ENCODE measurements around the gene TBC1D4. TPM values are rescaled to one million over a fixed set of nuclear protein-coding genes. Genes with fewer than 3 reads are reported as not detected.

TBC1D4 gene
- polyA plus RNA-seq, 3 donors: 5.2 to 13.9 (median 11.8) TPM

DNA sequence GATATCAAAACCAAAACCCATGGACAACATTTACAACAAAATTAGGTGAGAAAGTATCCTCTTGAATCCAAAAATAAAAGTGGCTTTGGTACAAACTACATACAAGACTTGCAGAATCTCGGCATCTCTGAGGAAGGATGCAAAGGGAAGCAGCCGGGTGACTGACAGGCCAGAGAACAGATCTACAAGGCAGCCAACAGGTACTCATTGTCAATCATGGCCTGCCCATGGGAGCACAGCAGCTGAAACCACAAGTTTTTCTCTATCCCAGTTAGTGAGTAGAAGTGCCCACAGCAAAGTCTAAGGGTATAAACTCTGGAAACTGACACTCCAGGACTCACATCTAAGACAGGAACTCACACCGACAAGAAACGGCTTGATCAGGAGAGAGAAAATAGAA lies 74.5 kb downstream of the TBC1D4 start:
- 49 to 99% (median 94%) methylated on average over 4 of the region's 4 CpGs for WGBS, 3 donors
- no peak overlapping the region for H3K27ac ChIP-seq (ENCODE audit: low read depth, low read length)

DNA sequence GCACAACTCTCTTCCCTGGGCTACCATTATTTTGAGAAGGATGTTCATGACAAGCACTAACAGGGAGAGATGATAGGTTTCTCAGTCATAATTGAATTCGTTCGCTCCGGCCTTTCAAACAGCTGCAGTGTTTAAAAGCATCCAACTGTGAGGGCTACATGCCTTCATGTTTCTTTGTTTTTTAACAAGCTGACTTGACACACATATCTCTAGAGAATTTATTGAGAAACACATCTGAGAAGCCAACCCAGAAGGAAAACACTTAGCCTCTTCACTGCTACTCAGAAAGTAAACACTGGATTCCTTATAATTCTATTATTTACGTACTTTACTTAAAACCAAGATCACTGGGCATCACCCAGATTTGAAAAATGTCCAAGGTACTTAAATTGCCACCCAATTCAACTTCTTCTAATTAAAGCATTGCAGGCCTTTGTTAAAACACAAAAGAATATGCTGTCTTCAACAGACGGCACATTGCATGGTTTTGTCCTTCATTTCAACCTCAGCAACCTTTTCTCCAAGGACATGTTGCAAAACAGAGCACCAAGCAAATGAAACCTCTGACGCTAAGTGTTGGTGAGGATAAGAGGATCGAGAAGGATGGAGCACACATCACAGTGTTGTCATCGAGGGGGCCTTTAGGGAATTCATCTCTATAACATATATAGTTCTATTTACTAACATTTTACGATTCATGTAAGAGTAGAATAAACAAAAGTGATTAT lies 75.8 kb downstream of the TBC1D4 start:
- no peak overlapping the region for H3K27ac ChIP-seq (ENCODE audit: low read depth, low read length)
- WGBS, 3 donors: 72 to 75% (median 73%) methylated on average over 9 of the region's 9 CpGs

DNA sequence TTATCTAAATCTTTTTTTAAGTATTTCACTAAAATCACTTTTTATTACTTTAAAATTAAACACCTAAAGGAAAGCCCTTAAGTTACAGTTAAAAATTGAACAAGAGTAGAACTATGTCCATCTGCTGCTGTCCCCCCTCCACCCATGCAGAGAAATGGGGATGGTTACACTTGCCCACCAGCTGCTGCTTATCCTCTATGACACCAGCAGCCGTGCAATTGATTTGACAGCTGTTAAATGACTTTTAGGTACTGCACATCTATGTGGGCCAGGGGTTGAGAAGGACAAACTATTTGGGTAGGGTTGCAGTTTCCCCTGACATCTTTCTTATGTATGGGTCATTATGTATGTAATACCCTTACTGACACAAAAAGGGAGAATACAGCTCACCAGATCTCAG lies 77.2 kb downstream of the TBC1D4 start:
- no peak overlapping the region for H3K27ac ChIP-seq (ENCODE audit: low read depth, low read length)
- WGBS, 3 donors: 79 to 82% (median 81%) methylated on average over 1 of the region's 1 CpG

DNA sequence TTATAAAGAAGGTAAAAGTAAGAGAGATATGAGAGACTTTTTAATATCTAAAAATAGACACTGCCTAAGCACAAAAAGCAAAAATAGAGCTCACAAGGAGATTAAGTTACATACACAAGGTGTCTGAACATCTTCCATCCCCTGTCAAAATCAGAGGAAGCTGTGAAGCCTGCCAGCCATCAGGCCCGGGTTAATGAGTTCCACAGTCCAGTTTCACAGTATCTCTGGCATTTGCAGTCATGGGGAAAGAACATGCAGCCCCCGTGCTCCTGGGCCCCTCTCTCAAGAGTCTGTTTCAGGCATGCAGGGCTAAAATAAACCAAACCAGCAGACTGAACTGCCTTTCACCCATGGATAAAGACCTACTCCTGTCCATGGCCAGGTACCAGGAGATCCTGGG lies 79.2 kb downstream of the TBC1D4 start:
- WGBS, 3 donors: 45 to 60% (median 52%) methylated on average over 2 of the region's 2 CpGs
- no peak overlapping the region for H3K27ac ChIP-seq (ENCODE audit: low read depth, low read length)

DNA sequence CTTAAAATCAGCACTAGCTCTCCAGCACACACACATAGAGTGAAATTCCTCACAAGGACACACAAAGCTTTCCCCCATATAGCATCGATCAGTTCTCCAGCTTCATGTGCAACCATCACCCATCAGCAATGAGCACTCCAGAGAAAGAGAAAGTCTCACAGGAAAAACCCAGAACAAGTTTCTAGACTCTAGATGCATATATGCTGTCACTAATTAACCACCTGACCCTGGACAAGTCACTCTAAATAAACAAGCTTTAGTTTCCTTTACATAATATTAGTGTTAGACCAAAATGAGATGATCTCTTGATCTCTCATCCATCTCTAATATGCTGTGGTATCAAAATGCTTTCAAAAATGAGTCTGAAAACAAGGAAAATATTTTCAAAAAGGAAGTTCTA lies 81.2 kb downstream of the TBC1D4 start:
- no peak overlapping the region for H3K27ac ChIP-seq (ENCODE audit: low read depth, low read length)
- 79 to 95% (median 88%) methylated on average over 1 of the region's 1 CpG for WGBS, 3 donors

DNA sequence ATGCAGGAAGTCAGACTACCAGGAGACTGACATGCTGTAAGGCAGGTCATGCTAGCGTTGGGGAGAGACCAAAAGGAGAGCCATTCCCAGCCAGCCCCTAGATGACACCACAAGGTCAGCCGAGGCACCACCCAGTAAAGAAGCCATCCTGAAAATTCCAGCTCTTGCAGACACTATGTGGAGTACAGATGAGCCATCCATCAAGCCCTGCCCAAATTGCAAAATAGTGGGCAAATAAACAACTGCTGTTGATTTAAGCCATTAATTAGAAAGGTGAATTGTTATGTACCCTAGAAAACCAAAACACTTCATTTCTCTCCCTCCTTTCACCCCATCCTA lies 82.1 kb downstream of the TBC1D4 start:
- H3K27ac ChIP-seq (ENCODE audit: low read depth, low read length): no peak overlapping the region
- WGBS, 3 donors: 89 to 95% (median 94%) methylated on average over 2 of the region's 2 CpGs

DNA sequence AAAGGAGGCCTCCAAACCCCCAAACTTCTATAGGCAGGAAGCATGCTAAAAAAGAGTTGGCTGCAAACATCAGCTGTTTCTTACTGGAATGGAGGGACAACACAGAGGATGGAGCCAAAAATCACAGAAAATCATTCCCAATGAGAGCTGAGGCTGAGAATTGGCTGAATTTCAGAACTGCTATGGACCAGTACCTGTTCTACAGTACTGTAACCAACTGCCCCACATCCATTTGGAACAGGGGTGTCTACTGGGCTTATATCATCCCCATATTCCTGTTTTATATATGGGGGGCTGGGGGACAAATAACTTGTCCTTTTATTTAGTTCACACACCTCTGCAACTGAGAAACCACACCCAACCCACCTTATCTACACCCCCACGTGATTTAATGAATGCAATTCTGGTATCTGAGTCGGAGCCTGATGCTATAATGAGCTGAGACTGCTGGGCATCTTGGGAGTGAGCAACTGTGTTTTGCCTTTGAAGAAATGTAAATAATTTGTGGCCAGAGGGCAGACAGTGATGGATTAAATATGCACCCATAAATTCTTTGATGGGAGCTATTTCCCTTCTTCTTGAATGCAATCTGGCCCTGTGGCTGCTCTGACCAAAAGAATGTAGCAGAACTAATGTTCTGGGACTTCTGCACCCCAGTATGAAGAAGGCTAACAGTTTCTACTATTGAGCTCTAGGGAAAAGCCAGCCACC lies 82.6 kb downstream of the TBC1D4 start:
- 83 to 92% (median 90%) methylated on average over 2 of the region's 2 CpGs for WGBS, 3 donors
- H3K27ac ChIP-seq (ENCODE audit: low read depth, low read length): no peak overlapping the region

DNA sequence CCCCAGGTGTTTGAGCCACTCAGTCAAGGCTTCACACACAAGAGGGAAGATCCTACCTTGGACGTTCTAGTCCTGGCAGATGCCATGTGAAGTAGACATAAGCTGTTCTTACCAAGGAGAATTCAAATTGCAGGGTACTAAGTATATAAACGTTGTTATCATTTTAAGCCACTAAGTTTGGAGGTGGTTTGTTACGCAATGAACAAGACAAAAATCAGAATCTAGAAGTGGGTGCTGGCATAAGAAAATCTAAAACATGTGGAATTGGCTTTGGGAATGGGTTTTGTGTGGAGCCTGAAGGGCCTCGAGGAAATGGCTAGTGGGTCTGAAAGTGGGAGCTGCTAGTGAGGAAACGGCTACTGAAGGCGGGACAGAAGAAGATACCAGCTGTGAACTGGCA lies 83.9 kb downstream of the TBC1D4 start:
- no peak overlapping the region for H3K27ac ChIP-seq (ENCODE audit: low read depth, low read length)
- 91 to 95% (median 92%) methylated on average over 6 of the region's 6 CpGs for WGBS, 3 donors

DNA sequence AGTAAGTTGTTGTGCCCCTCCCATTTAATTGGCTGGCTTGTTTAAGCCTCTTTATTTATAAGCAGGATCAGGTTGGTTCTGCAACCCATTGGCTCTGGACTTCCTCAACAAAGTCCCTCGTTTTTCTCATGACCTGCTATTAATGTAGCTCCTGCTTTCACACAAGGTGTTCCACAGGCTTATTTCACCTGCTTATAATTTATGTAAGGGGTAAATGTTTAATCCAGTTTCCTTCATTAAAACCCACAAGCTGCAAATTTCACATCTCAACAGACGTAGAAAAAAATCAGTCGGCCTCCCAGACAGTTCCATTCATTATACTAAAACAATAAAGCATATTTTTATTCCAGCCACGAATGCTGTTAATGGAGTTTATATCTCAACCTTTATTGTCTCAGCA lies 86.1 kb downstream of the TBC1D4 start:
- 67 to 75% (median 73%) methylated on average over 4 of the region's 4 CpGs for WGBS, 3 donors
- H3K27ac ChIP-seq (ENCODE audit: low read depth, low read length): no peak overlapping the region

DNA sequence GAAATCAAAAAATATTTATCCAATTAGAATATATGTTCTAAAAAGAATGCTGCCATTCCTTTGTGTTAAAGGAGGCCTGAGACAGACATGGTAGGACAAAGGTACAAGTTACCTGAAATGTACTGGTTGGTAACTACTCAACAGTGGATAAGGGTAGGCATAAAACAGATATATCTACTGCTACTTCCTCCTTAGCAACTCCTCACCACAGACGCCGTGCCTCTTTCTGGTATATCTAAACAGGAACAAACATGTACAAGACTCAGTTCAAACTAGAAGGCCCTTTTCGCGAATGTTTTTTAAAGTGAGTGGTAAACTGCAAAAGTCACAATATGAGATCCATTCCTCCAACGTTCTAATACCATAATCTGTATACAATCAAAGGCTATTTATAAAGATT lies 86.9 kb downstream of the TBC1D4 start:
- 65 to 71% (median 67%) methylated on average over 5 of the region's 5 CpGs for WGBS, 3 donors
- H3K27ac ChIP-seq (ENCODE audit: low read depth, low read length): no peak overlapping the region

DNA sequence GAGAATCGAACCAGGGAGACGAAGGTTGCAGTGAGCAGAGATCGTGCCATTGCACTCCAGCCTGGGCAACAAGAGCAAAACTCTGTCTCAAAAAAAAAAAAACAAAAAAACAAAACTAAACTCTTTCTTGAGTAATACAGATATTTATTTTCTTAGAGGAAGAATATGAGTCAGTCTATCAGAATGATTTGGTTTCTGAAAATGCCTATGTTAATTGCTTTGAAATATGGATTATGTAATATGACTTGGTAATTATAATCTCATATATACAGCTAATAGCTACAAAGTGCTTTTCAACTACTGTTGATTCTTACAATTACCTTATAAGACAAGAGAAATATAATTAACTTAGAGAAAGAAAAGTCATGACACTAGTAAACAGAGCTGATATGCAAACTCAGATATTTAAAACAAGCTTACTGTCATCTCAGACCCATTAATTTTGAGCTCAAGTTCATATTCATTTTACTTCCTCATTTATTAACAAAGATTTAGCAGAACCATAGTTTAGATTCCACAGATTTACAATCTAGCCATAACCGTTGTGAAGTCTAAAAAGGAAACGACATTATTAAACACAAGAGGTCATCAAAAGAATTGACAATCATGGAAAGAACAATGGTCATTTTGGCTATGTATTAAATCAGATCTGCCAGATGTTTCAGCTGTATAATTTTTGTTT lies 88.0 kb downstream of the TBC1D4 start:
- H3K27ac ChIP-seq (ENCODE audit: low read depth, low read length): no peak overlapping the region
- 64 to 79% (median 69%) methylated on average over 5 of the region's 5 CpGs for WGBS, 3 donors

DNA sequence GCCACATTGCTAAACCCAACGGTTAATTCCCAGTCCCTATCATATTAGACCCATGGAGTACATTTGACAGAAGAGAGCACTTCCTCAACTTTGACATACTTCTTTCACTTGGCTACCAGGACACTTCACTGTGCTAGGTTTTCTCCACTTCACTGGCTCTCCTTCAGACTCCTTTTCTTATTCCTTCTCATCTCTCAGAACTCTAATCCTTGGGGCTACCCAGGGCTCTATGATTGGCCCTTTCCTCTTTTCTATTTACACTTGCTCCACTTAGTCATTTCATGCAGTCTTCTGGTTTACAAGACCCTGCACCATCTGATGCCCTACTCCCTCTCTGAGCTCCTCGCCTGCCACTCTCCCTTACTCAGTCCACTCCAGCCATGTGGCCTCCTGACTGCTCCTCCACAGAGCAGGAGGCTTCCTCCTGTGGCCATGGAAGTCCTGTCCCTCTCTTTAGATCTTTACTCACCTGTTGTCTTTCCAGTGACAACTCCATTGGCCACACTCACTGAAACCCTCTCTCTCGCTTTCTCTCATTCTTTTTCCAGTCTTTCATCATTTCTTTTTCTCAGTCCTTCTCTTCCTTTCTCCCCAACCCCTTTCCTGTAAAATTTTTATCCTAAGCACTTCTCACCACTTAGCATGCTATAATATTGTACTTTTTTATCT lies 90.4 kb downstream of the TBC1D4 start:
- WGBS, 3 donors: 85 to 90% (median 86%) methylated on average over 3 of the region's 3 CpGs
- no peak overlapping the region for H3K27ac ChIP-seq (ENCODE audit: low read depth, low read length)

DNA sequence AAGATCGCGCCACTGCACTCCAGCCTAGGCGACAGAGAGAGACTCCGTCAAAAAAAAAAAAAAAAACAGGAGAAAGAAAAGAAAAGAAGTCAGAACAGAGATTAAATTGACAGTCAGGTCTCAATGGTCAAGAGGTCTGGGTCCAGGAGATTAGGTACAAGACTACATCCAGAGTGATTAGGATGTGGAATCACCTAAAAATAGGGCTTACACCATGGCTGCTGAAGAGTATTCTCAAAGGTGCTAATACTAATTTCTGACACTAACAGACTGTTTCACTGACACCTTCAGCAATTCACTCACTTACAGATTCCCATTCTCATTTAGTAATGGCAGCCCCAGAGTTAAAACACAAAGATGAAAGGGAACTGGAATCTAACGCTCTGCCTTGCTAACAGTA lies 91.7 kb downstream of the TBC1D4 start:
- WGBS, 3 donors: 92 to 93% (median 93%) methylated on average over 5 of the region's 5 CpGs
- H3K27ac ChIP-seq (ENCODE audit: low read depth, low read length): no peak overlapping the region

DNA sequence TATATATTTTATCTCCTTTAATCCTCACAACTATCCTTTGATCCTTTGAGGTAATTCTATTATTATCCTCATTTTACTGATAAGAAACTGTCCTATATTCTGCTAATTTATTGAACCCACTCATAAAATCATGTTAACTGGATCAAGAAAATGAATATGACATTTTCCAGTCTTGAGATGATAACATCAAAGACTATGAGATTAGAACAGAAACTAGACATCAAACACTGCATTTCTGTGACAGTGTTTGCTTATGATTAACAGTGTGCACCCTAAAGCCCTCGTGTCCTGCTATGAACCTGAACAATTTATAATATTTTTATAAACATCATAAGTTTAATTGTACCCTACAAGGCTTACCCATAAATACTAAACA lies 96.3 kb downstream of the TBC1D4 start:
- 24 to 84% (median 77%) methylated on average over 1 of the region's 1 CpG for WGBS, 3 donors
- H3K27ac ChIP-seq (ENCODE audit: low read depth, low read length): no peak overlapping the region

DNA sequence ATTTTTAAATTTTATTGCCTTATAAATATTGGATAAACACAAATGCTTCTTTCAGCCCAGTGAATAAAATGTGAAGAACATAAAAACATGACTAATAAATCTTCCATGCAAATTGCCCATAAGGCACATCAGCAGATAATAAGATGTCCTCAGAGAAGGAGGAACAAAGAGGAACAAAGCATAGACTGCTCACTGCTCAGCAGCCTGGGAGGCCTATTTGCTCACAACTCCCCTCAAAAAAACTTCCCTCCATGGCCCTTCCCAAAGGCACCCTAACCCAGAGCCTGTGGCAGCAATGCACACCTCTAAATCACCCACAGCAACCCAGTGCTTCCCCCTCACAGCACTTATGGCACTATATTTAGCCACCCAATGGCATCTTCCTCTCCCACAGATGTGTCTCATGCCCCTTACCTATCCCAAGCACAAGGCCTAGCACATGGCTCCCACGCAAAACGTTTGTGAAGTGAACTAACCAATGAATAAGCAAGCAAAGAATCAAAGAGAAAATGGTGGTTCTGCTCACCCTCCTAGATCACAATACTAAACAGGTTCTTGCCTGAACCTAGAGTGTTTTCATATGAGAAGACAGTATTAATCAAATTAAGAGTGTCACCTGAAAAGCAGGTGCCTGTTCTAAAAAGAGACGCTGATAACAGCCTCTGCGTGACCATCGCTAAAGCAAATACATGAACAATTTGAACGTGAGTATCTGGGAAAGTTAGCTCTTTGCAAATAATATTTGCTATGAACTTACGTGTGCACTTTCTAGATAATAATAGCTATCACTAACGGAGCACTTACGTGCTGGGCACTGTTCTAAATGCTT lies 96.9 kb downstream of the TBC1D4 start:
- H3K27ac ChIP-seq (ENCODE audit: low read depth, low read length): no peak overlapping the region

DNA sequence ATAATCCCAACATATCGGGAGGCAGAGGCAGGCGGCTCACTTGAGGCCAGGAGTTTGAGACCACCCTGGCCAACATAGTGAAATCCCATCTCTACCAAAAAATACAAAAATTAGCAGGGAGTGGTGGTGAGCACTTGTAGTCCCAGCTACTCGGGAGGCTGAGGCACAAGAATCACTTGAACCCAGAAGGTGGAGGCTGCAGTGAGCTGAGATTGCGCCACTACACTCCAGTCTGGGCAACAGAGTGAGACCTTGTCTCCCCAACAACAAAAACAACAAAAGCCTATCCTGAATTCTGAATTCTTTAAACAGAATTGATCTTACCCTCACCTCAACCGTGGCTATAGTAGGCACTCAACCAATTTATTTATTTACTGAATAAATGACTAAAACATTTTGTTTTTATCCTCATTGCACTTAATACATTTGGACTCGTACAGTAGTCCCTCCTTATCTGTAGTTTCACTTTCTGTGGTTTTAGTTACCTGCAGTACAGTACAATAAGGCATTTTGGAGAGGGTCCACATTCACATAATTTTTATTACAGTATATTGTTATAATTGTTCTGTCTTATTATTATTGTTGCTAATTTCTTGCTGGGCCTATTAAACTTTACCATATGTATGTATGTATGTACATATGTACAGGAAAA lies 98.8 kb downstream of the TBC1D4 start:
- no peak overlapping the region for H3K27ac ChIP-seq (ENCODE audit: low read depth, low read length)
- WGBS, 3 donors: 79 to 93% (median 90%) methylated on average over 6 of the region's 6 CpGs

More for the DNA sequence above, 96.9 kb downstream of the TBC1D4 start:
- 35 to 92% (median 90%) methylated on average over 9 of the region's 9 CpGs for WGBS, 3 donors

DNA sequence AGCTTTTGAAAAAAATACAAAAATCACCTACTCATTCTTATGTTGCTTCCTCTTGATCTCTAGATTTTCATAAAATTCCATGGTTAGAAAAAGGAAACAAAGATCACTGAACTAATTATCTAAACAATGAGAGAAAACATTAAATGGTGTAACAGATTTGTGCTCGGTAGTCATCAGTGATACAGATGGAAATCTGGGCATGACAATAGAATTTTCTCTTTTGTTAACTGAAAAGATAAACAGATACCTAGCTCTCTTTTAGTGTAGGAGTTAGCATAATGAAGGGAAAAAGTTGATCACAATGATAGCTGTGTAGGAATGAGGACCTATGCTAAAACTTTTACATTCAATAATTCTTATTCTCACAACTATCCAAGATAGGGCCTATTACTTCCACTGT lies 103.7 kb downstream of the TBC1D4 start:
- H3K27ac ChIP-seq (ENCODE audit: low read depth, low read length): no peak overlapping the region
- 68 to 78% (median 74%) methylated on average over 1 of the region's 1 CpG for WGBS, 3 donors
